Ectodermal cell (in vitro differentiated cells): ENCODE data around the gene SCNM1.

Experiments used
- H3K27ac ChIP-seq: 2 replicates; pipeline ENCODE4 v1.7.0; 2013; ENCODE audit warnings: mild to moderate bottlenecking, low read depth, low read length; ENCODE audit not compliant: insufficient read depth, poor library complexity, severe bottlenecking
- H3K27me3 ChIP-seq: 2 replicates; pipeline ENCODE4 v1.7.0; 2013; ENCODE audit warnings: mild to moderate bottlenecking, low read length; ENCODE audit not compliant: insufficient read depth, control insufficient read depth, poor library complexity, severe bottlenecking
- H3K36me3 ChIP-seq: one replicate; pipeline ENCODE4 v1.7.0; 2013; ENCODE audit warnings: low read length; ENCODE audit not compliant: control insufficient read depth, insufficient read depth
- H3K4me1 ChIP-seq: one replicate; pipeline ENCODE4 v1.7.0; 2013; ENCODE audit warnings: low read length; ENCODE audit not compliant: control insufficient read depth, insufficient read depth
- H3K4me3 ChIP-seq: 2 replicates; pipeline ENCODE4 v1.7.0; 2013; ENCODE audit warnings: low read depth, low read length, control low read depth; ENCODE audit not compliant: insufficient read depth
- H3K9me3 ChIP-seq: 2 replicates; pipeline ENCODE4 v1.7.0; 2013; ENCODE audit warnings: mild to moderate bottlenecking, low read length, moderate library complexity; ENCODE audit not compliant: control insufficient read depth
- WGBS, 2 experiments: methylation state at CpG; one replicate each; pipeline ENCODE4 v1.1.7; 2013; ENCODE audit warnings: missing lambda C conversion rate in 2 of 2; 5-methylcytosine and 5-hydroxymethylcytosine counted together

Gene SCNM1

DNA sequence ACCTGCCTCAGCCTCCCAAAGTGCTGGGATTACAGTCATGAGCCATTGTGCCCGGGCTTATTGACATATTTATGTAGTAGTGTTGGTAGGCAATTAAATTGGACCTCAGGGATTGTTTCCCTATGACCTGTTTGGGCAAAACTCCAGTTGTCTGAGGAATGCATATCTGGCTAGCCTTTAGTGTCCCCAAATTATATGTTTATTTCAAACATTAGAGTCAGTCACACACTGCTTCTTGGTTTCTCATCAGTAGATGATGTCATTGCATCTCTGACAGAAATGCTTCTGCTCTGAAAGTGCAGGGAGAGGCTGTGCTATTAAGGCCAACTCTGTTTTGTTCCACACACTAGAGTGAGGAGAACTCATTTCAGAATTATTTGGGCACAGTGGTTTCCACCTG, 44.9 kb downstream of the SCNM1 start:
- peaks cover 20% of the 10 kb centered on the region for H3K36me3 ChIP-seq
- no peak overlapping the region for H3K4me3 ChIP-seq
- no peak overlapping the region for H3K27ac ChIP-seq
- no peaks in the 10 kb centered on the region for H3K4me1 ChIP-seq
- H3K27me3 ChIP-seq, result no peaks in the 10 kb centered on the region
- no peaks in the 10 kb centered on the region for H3K9me3 ChIP-seq
- 83 to 85% methylated on average over 1 of the region's 1 CpG for WGBS, 2 experiments

DNA sequence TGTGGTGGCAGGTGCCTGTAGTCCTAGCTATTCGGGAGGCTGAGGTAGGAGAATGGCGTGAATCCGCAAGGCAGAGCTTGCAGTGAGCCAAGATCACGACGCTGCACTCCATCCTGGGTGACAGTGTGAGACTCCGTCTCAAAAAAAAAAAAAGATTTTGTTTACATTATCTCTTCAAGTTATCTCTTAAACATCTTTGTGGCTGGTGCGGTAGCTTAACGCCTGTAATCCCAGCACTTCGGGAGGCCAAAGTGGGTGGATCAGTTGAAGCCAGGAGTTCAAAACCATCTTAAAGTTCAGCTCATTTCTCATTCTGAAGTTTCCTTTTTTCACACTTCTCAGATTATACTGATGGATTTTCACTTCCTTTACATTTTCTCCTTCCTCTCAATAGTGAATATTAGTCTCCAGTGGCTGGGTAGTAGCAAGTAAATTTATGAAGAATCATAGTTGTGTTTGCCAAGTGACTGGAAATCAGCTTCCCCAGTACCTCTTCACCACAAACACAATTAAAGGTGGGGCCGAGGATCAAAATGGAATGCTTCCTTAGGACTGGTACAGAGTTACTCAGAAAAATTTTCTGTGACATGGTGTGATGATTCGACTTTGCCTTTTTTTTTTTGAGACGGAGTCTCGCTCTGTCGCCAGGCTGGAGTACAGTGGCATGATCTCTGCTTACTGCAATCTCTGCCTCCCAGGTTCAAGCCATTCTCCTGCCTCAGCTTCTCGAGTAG, 46.2 kb downstream of the SCNM1 start:
- no peaks in the 10 kb centered on the region for H3K27me3 ChIP-seq
- WGBS, 2 experiments, result 94 to 97% methylated on average over 15 of the region's 15 CpGs
- H3K9me3 ChIP-seq, result no peaks in the 10 kb centered on the region
- H3K27ac ChIP-seq, result no peak overlapping the region
- no peaks in the 10 kb centered on the region for H3K4me1 ChIP-seq
- H3K36me3 ChIP-seq, result peaks cover 8% of the 10 kb centered on the region
- H3K4me3 ChIP-seq, result no peak overlapping the region

DNA sequence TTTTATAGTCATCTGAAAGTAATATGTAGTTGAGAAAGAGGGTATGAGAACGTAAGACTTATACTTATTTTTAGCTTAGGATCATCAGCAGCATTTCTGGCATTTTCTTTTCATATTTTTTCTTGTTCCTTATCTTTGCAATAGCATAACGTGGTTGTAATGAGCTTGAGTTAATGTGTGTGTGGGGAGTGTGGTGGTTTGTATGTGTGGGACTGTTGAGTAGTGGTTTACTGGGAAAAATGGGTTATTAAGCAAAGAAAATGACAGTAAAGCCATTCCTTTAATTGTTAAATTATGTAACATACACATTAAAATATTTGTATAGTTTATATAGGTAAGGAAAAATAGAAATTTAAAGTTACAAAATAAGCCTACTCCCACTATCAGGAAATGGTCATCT, 47.6 kb downstream of the SCNM1 start:
- H3K27me3 ChIP-seq, result no peaks in the 10 kb centered on the region
- no peak overlapping the region for H3K27ac ChIP-seq
- no peaks in the 10 kb centered on the region for H3K4me1 ChIP-seq
- no peaks in the 10 kb centered on the region for H3K36me3 ChIP-seq
- WGBS, 2 experiments, result 48 to 100% methylated on average over 1 to 2 of the region's 2 CpGs
- H3K4me3 ChIP-seq, result no peak overlapping the region
- H3K9me3 ChIP-seq, result no peaks in the 10 kb centered on the region
